ENCODE data around the gene PGM2.

The PGM2 gene

GRCh38 chr4:37867102-37867501 is 40.6 kb downstream of the PGM2 start:
- DNase-seq = no peak

DNA sequence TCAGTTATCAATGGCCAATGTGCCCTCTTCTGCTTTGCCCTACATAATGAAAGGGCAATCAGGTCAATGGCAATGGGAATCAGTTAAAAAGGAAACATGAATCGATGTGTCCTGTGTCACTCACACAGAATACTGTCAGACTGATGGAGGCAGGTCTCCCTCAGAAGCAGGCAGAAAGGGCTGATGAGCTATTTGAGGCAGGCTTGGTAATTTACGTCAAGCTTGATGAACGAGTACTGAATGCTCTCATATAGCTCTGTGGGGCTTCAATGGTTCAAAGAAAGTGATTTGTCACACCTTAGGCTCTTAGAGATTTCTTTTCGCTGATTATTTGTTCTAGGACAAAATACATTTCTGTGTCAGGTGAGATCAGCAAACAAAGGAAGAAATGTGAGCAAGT is 41.8 kb downstream of the PGM2 start:
- no peak for DNase-seq

GRCh38 chr4:37872310-37872988 is 46.0 kb downstream of the PGM2 start:
- no peak for DNase-seq

GRCh38 chr4:37873386-37873785 is 46.9 kb downstream of the PGM2 start:
- DNase-seq = no peak

- DNase-seq = no peak
Measured at GRCh38 chr4:37876156-37876555, 49.7 kb downstream of the PGM2 start.

DNA sequence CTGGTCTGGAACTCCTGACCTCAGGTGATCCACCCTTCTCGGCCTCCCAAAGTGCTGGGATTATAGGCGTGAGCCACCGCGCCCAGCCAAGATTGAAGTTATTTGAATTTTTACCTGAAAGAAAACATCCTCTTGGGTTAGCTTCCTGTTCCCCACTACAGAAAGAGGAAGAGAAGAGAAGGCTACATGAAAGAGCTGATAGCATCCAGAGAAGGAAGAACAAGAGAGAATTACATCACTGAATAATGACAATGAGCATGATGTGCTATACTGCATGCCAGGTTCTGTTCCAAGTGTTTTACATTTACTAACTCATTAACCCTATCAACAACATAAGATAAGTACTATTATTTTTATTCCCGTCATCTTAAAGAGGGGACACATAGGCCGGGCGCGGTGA is 52.9 kb downstream of the PGM2 start:
- DNase-seq = no peak

GRCh38 chr4:37881811-37882210 is 55.3 kb downstream of the PGM2 start:
- no peak for DNase-seq

- DNase-seq = no peak
Measured at GRCh38 chr4:37882665-37883296, 56.3 kb downstream of the PGM2 start.

DNA sequence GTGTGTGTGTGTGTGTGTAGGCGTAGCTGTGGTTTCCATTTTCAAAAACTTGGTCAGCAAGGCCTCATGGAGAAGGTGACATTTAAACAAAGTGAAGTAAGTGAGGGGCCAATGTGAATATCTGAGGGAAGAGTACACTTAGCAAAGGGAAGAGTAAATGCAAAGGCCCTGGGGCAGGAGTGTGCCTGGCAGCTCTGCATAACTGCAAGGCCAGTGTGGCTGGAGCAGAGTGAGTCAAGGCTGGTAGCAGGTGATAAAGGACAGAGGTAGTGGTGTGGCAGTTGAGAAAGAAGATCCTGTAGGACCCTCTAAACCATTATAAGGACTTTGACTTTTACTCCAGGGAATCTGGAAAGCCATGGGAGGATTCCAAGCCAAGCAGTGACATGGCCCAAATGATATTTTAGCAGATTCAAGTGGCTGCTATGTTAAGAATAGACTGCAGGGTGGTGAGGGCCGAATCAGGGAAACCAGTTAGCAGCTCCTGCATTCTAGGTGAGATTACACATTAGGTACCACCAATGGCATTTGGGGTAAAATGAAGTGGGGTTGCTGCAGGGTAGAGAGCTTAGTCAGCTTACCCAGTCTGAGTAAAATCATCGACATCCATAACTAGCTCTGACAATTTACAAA is 58.5 kb downstream of the PGM2 start:
- DNase-seq = no peak

- DNase-seq = no peak
Measured at GRCh38 chr4:37885496-37885895, 59.0 kb downstream of the PGM2 start.

GRCh38 chr4:37889849-37890800 is 63.6 kb downstream of the PGM2 start:
- DNase-seq = peak; percentile 3

- DNase-seq = no peak
Measured at GRCh38 chr4:37890801-37891259, 64.3 kb downstream of the PGM2 start, which contains the start of gene TBC1D1. TSS of gene TBC1D1 (plus strand) at chr4:37891084. CDS start at chr4:37902096, 11,012 bp downstream.

DNA sequence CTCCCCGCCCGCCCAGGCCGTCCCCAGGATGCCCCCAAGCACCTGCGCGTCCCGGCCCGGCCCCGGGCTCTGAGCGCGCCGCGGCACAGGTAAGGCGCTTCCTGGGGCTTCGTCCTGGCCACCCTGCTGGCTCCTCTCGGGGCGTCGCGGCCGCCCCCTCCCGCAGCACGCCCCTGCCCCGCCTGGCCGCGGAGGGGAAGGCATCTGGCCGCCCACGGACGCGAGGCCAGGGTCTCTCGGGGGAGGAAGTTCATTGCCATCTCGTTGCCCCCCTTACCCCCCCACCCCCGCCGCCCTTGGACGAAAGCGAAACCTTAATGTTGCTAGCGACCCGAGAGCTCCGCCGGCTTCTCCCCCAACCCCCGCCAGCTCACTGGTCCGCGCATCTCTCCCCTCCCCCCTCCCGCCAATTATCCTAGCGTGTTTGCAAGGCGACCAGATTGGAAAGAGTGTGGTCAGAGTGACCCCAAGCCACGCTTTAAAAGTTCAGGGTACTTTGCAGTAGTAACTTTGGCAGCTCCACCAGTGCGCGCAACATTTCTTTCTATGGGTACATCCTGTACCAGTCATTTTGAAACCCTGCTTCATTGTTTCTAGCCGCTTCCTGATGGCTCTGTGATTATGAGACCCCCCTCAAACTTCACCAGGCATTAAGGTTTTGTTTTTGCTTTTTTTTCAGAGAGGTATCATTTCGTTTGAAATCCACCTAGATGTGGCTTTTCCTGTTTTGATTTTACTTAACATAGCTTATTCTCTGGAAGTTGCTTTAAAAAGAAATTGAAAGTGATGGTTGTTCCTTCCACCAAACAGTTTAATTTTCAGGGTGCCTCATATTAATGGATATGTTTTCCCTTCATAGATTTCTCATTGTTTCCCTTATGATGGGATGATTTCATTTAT is 65.0 kb downstream of the PGM2 start:
- no peak for DNase-seq

DNA sequence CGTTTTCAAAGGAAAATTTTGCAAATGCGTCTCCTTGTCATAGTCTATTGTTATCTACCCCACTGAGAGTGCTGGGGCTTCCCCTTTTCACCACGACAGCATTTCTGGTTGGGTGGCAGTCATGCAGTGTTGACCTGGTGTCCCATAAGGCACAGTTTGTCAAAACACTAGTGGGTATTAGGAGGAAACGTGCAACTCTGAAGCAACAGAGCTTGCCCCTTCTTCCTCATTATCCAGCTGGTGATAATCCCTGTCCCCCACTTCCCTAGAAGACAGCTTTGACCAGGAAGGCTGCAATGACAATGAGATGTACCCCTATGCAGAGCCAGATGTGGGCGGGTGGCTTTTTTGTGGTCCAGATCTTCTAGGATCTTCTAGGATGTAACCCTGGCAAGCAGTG is 66.2 kb downstream of the PGM2 start:
- DNase-seq = no peak

DNA sequence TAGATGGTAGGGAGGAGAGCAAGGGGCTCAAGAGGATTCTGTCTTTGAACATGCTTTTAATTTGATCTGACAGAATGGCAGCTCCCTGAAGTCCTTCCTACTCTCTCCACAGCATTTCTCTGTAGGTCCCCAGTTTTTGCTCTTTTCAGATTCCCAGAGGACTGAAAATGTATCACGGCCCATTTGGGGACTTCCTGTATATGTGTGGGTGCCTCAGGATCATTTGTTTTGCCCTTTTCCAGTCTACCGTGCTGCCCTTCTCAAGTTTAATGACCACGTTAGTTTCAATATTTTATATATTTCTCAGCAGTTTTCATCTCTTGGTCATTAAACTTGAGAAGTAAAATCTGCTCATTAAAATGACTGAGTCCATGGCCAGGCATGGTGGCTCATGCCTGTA is 66.7 kb downstream of the PGM2 start:
- no peak for DNase-seq

DNA sequence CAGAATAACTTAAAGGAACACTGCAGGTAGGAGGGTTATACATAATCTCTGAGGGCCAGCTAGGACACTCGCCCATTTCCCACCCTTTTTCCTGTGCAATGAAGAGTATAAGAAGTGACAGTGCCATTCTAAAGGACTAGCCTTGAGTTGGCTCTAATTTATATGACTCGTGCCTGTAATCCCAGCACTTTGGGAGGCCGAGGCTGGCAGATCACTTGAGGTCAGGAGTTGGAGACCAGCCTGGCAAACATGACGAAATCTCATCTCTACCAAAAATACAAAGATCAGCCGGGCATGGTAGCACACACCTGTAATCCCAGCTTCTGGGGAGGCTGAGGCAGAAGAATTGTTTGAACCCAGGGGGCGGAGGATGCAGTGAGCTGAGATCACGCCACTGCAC is 68.8 kb downstream of the PGM2 start:
- DNase-seq = no peak

GRCh38 chr4:37896206-37896860 is 69.8 kb downstream of the PGM2 start:
- no peak for DNase-seq

DNA sequence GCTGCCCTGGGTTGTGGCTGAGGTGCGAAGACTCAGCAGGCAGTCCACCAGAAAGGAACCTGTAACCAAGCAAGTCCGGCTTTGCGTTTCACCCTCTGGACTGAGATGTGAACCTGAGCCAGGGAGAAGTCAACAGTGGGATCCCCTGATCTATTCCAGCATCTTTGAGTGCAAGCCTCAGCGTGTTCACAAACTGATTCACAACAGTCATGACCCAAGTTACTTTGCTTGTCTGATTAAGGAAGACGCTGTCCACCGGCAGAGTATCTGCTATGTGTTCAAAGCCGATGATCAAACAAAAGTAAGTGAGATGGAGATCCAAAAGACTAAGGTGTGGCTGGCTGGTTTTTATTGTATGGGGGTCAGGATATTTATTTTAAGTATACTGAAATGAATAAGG is 75.7 kb downstream of the PGM2 start:
- no peak for DNase-seq

- DNase-seq = no peak
Measured at GRCh38 chr4:37902738-37903693, 76.5 kb downstream of the PGM2 start.

DNA sequence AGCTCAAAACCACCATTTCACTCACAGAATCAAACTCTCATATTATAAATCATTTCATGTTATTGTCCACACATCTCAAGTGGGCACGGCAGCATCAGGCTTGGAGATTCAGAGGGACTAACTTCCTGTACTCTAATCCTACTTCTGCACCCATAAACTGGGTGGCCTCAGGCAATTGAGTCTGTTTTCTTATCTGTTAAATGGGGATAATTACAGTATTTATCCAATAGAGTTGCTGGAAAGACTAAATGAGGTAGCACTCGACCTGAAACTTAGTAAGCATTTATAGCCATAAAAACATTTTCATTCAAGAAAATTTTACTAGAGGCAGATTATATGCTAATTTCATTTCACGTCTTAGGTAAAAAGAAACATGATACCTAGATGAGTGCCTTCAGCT is 77.4 kb downstream of the PGM2 start:
- no peak for DNase-seq

Data from NCI-H748 treated with DMSO at 0.1 percent for 48 hours (cell line).